ENCODE measurements around the gene KCNJ6.

KCNJ6 gene

DNA sequence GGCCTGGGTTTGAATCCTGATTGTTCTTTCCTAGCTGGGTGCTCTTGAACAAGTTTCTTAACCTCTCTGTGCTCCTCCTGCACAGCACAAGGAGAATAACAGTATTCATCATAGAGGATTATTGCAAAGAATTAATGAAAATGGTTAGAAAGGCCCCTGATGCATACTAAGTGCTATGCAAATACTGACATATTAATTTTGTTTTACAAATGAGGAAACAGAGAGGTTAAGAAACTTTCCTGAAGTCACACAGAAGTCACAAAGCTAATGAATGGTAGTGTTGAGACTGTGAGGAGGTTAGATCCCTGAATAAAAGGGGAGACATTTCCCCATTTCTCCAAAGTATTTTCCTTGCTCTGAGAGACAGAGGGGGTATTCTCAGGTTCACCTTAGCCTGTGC, 99.0 kb downstream of the KCNJ6 start:
- no peak for DNase-seq (ENCODE audit: low read depth)

DNA sequence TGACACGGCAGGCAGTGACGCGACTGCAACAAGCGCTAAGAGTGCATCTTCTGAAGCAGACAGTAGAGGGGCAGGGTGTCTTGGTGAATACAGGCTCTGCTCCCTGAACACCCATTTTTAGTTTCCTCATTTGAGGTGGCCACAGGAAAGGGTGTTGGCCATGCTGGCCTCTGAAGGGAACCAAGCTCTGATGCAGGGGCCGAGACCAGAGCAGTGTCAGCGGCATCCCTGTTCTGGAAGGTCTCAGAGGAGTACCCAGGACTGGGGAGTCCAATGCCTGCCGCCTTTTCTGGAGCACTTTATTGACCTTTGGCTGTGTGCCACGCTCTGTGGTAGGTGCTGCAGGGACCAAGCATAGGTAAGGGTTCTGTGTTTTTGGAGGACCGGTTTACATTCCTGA, 100.4 kb downstream of the KCNJ6 start:
- no peak for DNase-seq (ENCODE audit: low read depth)

DNA sequence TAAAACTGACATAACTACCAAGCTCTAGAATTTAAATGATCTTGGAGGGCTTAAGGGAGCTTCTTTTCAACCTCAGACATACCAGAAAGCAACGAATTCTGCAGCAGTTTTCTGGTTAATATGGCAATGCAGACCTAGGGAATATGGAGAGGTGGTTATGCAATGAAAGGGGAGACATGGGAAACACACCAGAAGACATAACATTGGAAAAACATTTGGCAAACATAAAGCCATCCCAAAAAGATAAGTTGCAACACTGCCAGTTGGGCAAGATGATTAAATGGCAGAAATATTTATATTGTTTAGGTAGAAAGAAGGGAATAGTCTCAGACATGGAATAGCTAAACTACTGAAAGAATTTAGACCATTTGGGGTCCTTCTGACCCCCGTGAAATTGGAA, 104.5 kb downstream of the KCNJ6 start:
- DNase-seq (ENCODE audit: low read depth), result no peak

DNA sequence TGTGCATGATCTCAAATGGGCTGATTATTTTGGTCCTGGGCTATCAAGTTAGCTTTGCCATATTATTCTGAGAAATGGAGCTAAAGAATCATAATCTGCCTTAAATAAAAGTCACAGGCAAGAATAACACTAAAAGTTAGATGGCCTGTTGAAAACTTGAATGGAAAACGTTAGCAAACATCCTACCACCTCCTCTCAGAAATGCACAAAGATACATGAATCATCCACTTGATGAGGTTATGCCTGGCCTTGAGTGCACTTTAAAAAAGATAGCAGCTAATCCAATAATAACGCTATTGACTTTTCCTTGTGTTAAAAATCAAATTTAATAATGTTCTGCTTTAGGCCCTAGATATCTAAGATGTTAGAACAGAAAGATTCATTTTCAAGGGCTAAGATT, 108.0 kb downstream of the KCNJ6 start:
- no peak for DNase-seq (ENCODE audit: low read depth)

DNA sequence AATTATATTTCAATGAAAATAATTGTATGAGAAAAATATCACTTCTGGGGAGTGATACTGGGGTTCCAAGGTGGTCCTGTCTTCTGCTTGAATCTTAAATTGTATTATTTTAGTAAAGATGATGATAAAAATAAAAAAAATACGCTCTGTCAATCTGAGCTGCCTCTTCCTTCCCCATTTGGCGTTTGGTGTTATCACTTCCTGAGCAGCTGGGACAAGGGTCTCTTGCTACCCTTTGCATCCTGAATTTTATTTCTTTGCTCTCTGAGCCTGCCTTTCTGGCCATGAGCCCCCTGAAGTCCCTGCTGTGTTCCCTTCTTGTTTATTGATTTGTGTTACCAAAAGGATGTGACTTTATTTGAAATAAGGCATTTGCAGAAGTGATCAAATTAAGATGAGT, 111.0 kb downstream of the KCNJ6 start:
- no peak for DNase-seq (ENCODE audit: low read depth)

DNA sequence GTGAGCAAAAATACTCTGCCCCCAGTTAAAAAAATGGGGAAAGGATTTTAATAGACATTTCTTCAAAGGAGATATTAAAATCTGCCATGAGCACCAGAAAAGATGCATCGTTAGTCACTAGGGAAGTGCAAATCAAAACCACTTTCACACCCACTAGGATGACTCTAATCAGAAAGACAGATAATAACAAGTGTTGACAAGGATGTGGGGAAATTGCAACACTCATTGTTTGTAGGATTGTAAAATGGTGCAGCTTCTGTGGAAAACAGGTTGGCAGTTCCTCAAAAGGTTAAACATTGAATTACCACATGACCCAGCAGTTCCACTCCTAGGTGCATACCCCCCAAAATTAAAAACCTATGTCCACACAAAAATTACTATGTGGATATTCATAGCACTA, 112.3 kb downstream of the KCNJ6 start:
- no peak for DNase-seq (ENCODE audit: low read depth)

DNA sequence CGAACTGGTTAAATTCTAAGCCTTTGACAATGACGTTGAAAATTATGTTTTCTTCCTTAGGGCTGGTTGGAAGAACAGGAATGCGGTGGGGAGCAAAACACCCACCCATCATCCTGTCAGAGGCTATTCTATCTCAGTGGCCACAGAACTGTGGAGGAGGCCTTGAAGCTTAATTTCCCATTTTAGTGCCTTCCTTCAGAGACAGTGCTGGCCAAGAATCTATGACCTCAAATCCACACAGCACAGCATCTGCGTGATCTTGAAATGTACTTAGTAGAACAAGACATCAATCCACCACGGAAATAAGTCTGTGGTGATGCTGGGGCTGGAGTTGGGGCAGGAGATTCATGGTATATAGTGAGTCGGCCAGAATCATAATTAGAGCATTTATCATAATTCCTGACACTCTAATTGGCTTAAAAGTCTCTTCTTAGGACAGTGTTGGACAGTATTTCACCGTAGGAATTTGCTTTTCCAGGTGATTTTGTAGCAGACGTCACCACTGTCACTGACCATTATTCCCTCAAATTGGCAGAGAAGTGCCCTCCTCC, 113.1 kb downstream of the KCNJ6 start:
- no peak for DNase-seq (ENCODE audit: low read depth)

- DNase-seq (ENCODE audit: low read depth), result no peak
Observed at GRCh38 chr21:37800456-37801061, 115.7 kb downstream of the KCNJ6 start.

DNA sequence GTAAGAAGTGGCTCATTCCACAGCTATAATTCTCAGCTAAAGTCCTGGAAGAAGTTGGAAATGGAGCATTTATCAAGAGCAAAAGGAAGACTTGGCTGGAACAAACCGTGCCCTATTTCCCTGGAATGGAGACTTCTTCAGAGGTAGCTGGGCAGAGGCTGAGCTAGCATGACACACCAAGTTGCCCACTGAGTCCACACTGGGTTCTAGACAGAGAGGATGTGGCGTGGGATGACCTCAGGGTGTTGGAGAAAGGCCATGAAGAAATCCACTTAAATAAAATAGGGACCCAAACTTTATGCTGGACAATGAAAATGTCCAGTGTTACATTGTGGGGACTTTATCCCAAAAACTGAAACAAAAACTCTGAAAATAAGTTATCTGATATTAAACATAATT, 116.2 kb downstream of the KCNJ6 start:
- no peak for DNase-seq (ENCODE audit: low read depth)

DNA sequence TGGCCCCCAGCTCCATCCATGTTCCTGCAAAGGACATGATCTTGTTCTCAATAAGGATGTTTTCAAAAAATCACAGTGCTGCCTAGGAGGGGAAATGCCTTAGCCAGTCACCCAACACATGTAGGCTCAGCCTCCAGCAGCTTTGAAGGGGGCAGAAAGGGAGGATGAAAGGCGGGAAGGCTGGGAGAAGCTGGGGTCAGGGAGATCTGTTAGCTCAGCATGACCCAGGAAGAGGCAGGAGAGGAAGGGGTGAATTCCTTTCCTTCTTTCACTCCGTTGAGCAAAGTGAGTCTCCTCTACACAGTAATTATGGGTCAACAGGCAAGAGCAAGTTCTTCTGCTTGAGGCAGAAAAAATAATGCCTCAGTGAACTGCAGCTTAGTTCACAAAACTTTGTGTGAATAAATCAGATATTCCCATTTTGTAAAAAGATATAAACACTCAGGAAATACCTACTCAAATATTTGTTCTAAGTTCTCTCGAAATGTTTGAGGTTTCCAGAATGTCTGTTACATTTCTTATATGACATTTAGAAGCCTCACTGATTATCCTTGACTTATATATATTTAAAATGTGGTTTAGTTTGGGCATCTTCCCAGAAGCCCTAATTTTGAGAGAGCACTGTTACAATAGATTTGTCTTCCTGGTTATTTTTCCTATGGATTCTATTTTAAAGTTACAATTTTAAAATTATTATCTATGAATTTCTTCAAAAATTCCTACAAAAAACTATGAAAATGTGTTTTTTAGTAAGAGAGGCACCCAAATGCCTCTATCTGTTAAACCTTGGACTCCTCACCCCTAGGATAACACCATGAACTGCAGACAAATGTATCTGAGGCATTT, 116.8 kb downstream of the KCNJ6 start:
- DNase-seq (ENCODE audit: low read depth), result no peak

- DNase-seq (ENCODE audit: low read depth), result no peak
Observed at GRCh38 chr21:37797403-37797802, 118.9 kb downstream of the KCNJ6 start.

DNA sequence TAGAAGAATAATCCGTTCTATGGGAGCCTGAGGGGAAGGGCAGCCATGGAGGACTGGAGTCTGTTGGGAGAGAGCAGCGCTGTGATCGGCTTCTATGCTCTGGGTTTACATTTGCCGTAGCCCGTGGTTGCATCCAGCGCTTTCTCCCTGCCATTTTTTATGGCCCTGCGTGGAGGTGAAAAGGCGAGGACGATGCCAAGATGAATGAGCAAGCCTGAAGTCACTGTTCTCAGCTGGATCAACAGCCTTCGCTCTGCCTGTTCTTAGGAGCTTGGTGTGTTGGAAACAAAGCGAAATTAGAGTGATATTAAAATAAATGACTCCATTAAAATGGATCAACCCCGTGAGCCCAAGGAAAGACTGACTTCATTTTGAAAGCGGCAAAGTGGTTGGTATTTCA, 120.2 kb downstream of the KCNJ6 start:
- DNase-seq (ENCODE audit: low read depth), result no peak

DNA sequence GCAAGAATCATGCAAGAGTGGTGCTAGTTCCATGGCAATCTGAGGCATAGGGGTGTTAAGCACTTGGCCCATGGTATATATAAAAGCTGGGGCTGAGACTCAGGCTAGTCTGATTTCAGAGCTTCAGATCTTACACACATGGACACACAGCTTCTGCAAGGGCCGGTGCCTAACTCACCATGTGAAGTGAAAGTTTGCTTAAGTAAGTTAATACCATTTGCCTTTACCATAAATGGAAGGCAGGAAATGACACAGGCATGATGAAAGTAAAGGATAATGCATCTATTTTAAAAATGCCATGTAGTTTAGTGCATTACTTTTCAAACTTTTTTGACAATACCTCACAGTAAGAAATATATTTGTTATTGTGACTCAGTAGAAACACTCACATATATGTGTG, 122.6 kb downstream of the KCNJ6 start:
- DNase-seq (ENCODE audit: low read depth), result no peak

- no peak for DNase-seq (ENCODE audit: low read depth)
Observed at GRCh38 chr21:37792046-37792445, 124.2 kb downstream of the KCNJ6 start.

GRCh38 chr21:37790905-37791304, 125.4 kb downstream of the KCNJ6 start:
- no peak for DNase-seq (ENCODE audit: low read depth)

GRCh38 chr21:37788503-37788902, 127.8 kb downstream of the KCNJ6 start:
- DNase-seq (ENCODE audit: low read depth), result no peak

DNA sequence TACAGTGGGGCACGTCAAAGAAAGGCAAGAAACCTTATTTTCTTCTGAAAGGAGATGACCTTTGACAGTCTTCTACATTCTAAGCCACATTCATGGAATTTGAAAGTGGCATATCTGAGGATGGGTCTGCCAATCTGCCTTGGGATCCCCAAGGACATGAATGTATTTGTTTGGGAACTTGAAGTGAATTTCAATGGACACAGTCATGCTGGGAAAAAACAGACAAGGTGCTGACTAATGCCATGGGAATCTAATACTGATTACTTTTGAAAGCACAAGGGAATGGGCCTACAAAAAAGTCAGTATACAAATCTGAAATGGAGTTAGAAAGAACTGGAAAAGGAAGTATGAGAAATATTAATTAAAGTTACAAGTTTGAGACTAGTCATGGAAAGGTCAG, 128.8 kb downstream of the KCNJ6 start:
- no peak for DNase-seq (ENCODE audit: low read depth)

- DNase-seq (ENCODE audit: low read depth), result no peak
Observed at GRCh38 chr21:37784591-37785318, 131.5 kb downstream of the KCNJ6 start.

DNA sequence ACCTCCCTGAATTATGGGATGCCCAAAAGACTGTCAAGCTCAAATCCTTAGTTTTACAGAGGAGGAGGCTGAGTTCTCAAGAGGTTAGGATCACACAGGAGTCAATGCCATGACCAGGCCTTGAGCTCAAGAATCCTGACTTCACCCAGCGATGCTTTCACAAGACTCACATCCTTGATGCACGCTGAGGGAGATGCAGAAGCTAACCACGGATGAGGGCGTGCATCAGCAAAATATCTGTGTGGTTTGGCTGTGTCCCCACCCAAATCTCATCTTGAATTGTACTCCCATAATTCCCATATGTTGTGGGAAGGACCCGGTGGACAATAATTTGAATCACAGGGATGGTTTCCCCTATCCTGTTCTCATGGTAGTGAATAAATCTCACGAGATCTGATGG, 133.2 kb downstream of the KCNJ6 start:
- no peak for DNase-seq (ENCODE audit: low read depth)

DNA sequence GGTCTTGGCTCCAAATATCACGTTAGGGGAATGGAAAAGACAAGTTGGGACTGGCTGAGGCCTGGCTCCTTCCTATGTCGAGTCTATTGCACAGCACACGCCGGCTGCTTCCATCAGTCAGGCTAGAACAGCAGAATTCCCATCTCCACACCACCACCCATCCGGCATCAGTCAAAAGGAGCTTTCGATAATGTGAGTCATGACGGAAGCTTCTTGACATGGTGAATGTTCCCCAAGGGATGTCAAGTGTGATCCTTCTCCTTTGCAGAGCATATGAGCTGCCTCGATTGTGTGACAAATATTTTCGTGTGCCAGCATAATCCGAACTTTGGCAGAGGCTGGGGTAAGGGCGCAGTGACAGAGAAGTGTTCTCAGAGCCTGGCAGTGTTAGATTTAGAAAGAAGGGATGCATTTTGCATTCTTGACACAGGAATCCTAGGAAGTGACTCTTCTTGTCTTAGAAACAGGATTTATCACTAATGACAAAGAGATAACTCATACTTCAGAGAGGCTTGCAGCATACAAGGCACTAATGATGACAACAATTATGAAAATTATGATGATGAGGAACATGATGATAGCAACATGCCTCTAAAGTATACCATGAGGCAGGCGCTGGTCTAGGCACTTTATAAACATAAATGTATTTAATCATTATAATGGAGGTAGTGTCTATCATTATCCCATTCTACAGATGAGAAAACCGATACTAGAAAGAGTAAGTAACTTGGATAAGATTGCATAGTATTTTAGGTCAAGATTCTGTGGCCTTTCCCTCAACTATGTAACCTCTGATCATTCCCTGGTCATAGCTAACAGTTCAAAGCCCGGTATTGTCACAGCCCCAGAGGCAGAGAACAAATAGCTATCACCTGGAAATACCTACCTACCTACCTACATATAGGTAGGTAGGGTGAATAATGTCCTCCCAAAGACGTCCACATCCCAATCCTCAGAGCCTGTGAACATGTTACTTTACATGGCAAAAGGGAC, 135.0 kb downstream of the KCNJ6 start:
- no peak for DNase-seq (ENCODE audit: low read depth)

GRCh38 chr21:37771181-37771580, 145.1 kb downstream of the KCNJ6 start:
- no peak for DNase-seq (ENCODE audit: low read depth)

- DNase-seq (ENCODE audit: low read depth), result no peak
Observed at GRCh38 chr21:37770461-37770860, 145.8 kb downstream of the KCNJ6 start.

Data from T follicular helper cell (primary cell).